C1 segment of cervical spinal cord (tissue), 14 donors: ENCODE data around the gene KIF5B.

Source experiments
- DNase-seq, 14 donors: peaks; one replicate each; lab custom pipeline; 2025; lab: John Stamatoyannopoulos, UW

The KIF5B gene

GRCh38 chr10:31961277-31962074 lies 94.7 kb downstream of the KIF5B start:
- DNase-seq: peak in 2 of 14 donors; percentile 3 to 14

- DNase-seq: no peak
These were observed 96.6 kb downstream of the KIF5B start for GRCh38 chr10:31959461-31960173.
